Mucosa of rectum (tissue), 2 donors: ENCODE measurements around the gene CLEC16A.

Experiments used
- H3K27ac ChIP-seq, 2 donors: one replicate each; pipeline ENCODE4 v1.7.0; 2013; ENCODE audit warnings: inconsistent platforms in 2 of 2, low read depth in 2 of 2, low read length in 2 of 2
- H3K27me3 ChIP-seq, 2 donors: one replicate each; pipeline ENCODE4 v1.7.0; 2013; ENCODE audit warnings: low read length in 2 of 2; ENCODE audit not compliant: control insufficient read depth in 2 of 2, insufficient read depth in 2 of 2
- H3K36me3 ChIP-seq, 2 donors: one replicate each; pipeline ENCODE4 v1.7.0; 2013; ENCODE audit warnings: low read length in 2 of 2; ENCODE audit not compliant: control insufficient read depth in 2 of 2, insufficient read depth in 2 of 2
- H3K4me1 ChIP-seq, 2 donors: one replicate each; pipeline ENCODE4 v1.7.0; 2013; ENCODE audit warnings: low read length in 2 of 2, mild to moderate bottlenecking in 1 of 2; ENCODE audit not compliant: control insufficient read depth in 2 of 2, insufficient read depth in 2 of 2
- H3K4me3 ChIP-seq, 2 donors: one replicate each; pipeline ENCODE4 v1.7.0; 2013; ENCODE audit warnings: low read length in 2 of 2
- H3K9ac ChIP-seq, 2 donors: one replicate each; pipeline ENCODE4 v1.7.0; 2013; ENCODE audit warnings: low read length in 2 of 2, low read depth in 1 of 2, mild to moderate bottlenecking in 1 of 2
- H3K9me3 ChIP-seq, 2 donors: one replicate each; pipeline ENCODE4 v1.7.0; 2013; ENCODE audit warnings: low read length in 2 of 2; ENCODE audit not compliant: control insufficient read depth in 2 of 2
- donor health status: healthy.
- donor health status: Normal muscosa, but diverticular disease.

CLEC16A gene, protein sequence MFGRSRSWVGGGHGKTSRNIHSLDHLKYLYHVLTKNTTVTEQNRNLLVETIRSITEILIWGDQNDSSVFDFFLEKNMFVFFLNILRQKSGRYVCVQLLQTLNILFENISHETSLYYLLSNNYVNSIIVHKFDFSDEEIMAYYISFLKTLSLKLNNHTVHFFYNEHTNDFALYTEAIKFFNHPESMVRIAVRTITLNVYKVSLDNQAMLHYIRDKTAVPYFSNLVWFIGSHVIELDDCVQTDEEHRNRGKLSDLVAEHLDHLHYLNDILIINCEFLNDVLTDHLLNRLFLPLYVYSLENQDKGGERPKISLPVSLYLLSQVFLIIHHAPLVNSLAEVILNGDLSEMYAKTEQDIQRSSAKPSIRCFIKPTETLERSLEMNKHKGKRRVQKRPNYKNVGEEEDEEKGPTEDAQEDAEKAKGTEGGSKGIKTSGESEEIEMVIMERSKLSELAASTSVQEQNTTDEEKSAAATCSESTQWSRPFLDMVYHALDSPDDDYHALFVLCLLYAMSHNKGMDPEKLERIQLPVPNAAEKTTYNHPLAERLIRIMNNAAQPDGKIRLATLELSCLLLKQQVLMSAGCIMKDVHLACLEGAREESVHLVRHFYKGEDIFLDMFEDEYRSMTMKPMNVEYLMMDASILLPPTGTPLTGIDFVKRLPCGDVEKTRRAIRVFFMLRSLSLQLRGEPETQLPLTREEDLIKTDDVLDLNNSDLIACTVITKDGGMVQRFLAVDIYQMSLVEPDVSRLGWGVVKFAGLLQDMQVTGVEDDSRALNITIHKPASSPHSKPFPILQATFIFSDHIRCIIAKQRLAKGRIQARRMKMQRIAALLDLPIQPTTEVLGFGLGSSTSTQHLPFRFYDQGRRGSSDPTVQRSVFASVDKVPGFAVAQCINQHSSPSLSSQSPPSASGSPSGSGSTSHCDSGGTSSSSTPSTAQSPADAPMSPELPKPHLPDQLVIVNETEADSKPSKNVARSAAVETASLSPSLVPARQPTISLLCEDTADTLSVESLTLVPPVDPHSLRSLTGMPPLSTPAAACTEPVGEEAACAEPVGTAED

DNA sequence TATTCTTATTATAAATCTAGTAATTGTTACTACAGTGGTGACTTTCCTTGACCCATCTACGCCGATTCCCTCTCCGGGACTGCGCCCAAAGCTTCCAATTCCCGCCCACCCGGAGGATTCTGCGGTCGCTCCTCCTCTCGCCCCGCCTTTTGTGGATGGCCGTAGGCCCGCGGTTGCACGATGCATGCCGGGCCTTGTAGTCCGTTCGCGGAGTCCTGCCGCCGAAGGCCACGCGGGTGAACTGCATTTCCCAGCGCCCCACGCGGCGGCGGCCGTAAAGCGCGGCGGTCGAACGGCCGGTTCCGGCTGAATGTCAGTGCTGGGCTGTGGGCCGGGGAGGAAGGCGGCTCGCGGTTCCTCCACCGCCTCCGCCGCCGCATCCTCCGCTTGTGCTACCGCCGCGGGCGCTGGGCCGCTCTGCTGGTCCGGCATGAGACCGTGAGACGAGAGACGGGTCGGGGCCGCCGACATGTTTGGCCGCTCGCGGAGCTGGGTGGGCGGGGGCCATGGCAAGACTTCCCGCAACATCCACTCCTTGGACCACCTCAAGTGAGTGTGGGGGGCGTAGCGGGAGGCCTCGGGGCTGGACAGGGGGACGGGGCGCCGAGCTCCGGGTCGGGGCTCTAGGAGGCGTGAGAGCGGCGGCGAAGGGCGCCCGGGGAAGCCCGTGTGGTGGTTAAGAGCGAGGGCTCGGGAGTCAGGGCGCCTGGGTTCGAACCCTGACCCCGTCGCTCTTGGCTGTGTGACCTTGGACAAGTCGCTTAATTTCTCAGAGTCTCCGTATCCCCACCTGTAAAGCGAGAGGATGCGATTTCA lies at the start of gene CLEC16A:
Gene CLEC16A (plus strand): TSS at position 316 of the 816 bp plus-strand sequence. CDS start 154 bp downstream, at position 470.
- Histone ChIP-seq H3K27me3 (no peaks in the 10 kb centered on the region), H3K9me3 (no peaks in the 10 kb centered on the region), H3K36me3 (no peaks in the 10 kb centered on the region), H3K4me1 (peaks cover 34 to 39% of the 10 kb centered on the region in 2 donors), H3K27ac (peak within 1 kb of the TSS; percentile 67 to 74), H3K9ac (peak within 1 kb of the TSS; percentile 76 to 84), H3K4me3 (peak within 1 kb of the TSS; percentile 86 to 88)

DNA sequence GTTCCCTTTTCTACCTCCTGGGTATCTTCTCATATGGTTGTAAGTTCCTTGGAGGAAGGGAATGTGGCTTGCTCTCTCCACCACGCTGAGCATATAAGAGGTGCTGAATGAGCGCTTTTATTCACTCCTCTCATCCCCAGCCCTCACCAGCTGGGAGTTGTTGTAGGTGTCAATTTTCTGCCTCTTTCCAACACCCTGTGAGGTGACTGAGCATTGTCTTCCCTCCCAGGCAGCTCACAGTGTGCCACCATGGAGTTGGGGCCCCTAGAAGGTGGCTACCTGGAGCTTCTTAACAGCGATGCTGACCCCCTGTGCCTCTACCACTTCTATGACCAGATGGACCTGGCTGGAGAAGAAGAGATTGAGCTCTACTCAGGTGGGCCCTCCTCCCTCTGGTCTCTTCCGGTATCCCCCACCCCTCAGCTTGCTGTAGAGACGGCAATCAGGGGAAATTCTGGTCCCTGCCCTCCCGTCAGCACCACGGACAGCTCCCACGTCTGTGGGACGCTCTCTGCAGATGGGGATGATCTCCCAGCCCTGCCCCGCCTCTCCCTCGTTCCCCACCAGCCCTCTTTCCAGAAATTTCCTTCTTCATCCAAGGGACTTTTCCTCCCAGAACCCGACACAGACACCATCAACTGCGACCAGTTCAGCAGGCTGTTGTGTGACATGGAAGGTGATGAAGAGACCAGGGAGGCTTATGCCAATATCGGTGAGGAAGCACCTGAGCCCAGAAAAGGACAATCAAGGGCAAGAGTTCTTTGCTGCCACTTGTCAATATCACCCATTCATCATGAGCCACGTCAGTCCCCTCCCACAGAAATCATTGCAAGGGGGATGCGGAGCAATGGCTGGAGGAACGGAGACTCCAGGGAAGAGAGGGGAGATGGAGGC lies 49.1 kb upstream of the CLEC16A start:
- Histone ChIP-seq H3K4me1 (no peaks in the 10 kb centered on the region), H3K27me3 (peaks cover 0 to 2% of the 10 kb centered on the region in 2 donors), H3K36me3 (peaks cover 0 to 8% of the 10 kb centered on the region in 2 donors), H3K4me3 (no peak overlapping the region), H3K27ac (peak overlapping the region in 1 of 2 donors; percentile 43), H3K9ac (no peak overlapping the region), H3K9me3 (no peaks in the 10 kb centered on the region)

DNA sequence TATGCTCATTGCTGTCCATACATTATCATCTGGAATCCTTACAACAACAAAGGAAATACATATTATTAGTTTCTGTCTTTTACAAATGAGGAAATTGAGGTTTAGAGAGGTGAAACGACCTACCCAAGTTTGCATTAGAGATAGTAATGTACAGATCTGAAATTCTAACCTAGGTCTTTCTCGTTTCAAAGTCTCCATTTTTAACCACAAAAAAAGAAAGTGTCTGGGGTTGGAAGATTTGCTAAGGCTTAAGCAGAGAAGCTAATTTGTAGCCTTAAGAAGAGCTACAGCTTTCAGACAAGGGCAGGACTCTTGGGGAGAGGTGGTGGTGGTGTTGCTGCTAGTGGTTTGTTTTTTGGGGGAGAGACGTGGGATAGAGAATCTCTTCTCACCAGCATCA lies 48.2 kb upstream of the CLEC16A start:
- Histone ChIP-seq H3K27me3 (peaks cover 0 to 2% of the 10 kb centered on the region in 2 donors), H3K4me1 (no peaks in the 10 kb centered on the region), H3K4me3 (no peak overlapping the region), H3K27ac (no peak overlapping the region), H3K9me3 (no peaks in the 10 kb centered on the region), H3K9ac (no peak overlapping the region), H3K36me3 (peaks cover 0 to 8% of the 10 kb centered on the region in 2 donors)

DNA sequence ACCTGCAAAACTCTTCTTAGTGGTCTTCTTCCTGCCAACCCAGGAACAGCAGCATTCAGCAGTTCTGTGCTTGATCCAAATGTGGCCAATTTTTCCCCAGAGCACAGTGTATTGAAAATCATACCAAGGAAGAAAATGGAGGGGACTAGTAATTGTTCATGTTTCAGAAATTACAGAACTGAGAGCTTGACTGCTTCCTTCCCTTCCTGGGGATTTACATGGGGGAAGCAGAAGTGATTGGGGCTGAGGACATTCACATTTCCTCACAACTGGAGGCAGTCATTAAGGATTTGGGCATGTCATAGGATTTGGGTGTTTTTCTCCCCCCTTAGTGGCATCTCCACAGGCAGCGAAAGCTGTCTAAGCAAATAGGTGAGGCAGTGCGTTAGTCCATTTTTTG lies 47.6 kb upstream of the CLEC16A start:
- no peaks in the 10 kb centered on the region for H3K4me1 ChIP-seq
- H3K36me3 ChIP-seq, result peaks cover 0 to 8% of the 10 kb centered on the region in 2 donors
- H3K4me3 ChIP-seq, result no peak overlapping the region
- H3K9me3 ChIP-seq, result no peaks in the 10 kb centered on the region
- H3K9ac ChIP-seq, result no peak overlapping the region
- H3K27me3 ChIP-seq, result peaks cover 0 to 2% of the 10 kb centered on the region in 2 donors
- peak overlapping the region in 1 of 2 donors; percentile 32 for H3K27ac ChIP-seq

DNA sequence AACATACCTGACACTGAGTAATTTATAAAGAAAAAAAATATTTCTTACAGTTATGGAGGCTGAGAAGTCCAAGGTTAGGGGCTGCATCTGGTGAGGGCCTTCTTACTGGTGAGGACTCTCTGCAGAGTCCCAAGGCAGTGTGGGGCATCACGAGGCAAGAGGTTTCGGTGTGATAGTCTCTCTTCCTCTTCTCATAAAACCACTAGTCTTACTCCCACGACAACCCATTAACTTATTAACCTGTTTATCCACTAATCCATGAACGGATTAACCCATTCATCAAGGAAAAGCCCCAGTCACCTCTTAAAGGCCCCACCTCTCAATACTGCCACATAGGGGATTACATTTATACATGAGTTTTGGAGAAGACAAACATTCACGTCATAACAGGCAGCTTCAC lies 47.2 kb upstream of the CLEC16A start:
- Histone ChIP-seq H3K9me3 (no peaks in the 10 kb centered on the region), H3K9ac (no peak overlapping the region), H3K27ac (peak overlapping the region in 1 of 2 donors; percentile 32), H3K36me3 (peaks cover 0 to 8% of the 10 kb centered on the region in 2 donors), H3K4me1 (no peaks in the 10 kb centered on the region), H3K27me3 (peaks cover 0 to 2% of the 10 kb centered on the region in 2 donors), H3K4me3 (no peak overlapping the region)

DNA sequence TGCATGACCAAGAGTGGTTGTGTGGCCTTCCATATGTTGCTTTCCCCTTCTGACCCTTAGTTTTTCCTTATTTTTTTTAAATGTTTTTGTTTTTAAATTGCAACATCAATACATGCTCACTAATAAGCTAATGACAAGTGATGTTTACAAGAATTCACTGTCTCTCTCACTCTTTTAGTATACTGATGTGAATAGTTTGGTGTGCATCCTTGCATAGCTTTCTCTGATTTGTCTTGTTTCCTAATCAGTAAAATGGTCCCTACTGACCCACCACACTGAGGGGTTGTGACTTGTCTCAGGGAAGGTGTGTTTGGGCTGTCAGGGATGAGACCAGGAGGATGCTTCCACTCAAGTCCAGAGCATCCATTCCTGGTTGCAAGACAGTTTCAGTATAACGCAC lies 41.4 kb upstream of the CLEC16A start:
- Histone ChIP-seq H3K27ac (no peak overlapping the region), H3K9ac (no peak overlapping the region), H3K36me3 (peaks cover 0 to 11% of the 10 kb centered on the region in 2 donors), H3K9me3 (no peaks in the 10 kb centered on the region), H3K27me3 (no peaks in the 10 kb centered on the region), H3K4me3 (no peak overlapping the region), H3K4me1 (no peaks in the 10 kb centered on the region)

DNA sequence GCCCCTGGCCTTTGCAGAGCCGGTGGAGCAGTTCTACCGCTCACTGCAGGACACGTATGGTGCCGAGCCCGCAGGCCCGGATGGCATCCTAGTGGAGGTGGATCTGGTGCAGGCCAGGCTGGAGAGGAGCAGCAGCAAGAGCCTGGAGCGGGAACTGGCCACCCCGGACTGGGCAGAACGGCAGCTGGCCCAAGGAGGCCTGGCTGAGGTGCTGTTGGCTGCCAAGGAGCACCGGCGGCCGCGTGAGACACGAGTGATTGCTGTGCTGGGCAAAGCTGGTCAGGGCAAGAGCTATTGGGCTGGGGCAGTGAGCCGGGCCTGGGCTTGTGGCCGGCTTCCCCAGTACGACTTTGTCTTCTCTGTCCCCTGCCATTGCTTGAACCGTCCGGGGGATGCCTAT lies 37.9 kb upstream of the CLEC16A start:
- H3K9me3 ChIP-seq, result no peaks in the 10 kb centered on the region
- no peak overlapping the region for H3K9ac ChIP-seq
- H3K4me1 ChIP-seq, result no peaks in the 10 kb centered on the region
- no peak overlapping the region for H3K4me3 ChIP-seq
- H3K27ac ChIP-seq, result no peak overlapping the region
- H3K27me3 ChIP-seq, result no peaks in the 10 kb centered on the region
- peaks cover 0 to 7% of the 10 kb centered on the region in 2 donors for H3K36me3 ChIP-seq

DNA sequence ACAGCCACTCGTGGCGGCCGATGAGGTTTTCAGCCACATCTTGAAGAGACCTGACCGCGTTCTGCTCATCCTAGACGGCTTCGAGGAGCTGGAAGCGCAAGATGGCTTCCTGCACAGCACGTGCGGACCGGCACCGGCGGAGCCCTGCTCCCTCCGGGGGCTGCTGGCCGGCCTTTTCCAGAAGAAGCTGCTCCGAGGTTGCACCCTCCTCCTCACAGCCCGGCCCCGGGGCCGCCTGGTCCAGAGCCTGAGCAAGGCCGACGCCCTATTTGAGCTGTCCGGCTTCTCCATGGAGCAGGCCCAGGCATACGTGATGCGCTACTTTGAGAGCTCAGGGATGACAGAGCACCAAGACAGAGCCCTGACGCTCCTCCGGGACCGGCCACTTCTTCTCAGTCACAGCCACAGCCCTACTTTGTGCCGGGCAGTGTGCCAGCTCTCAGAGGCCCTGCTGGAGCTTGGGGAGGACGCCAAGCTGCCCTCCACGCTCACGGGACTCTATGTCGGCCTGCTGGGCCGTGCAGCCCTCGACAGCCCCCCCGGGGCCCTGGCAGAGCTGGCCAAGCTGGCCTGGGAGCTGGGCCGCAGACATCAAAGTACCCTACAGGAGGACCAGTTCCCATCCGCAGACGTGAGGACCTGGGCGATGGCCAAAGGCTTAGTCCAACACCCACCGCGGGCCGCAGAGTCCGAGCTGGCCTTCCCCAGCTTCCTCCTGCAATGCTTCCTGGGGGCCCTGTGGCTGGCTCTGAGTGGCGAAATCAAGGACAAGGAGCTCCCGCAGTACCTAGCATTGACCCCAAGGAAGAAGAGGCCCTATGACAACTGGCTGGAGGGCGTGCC lies 37.2 kb upstream of the CLEC16A start:
- no peaks in the 10 kb centered on the region for H3K4me1 ChIP-seq
- H3K27ac ChIP-seq, result no peak overlapping the region
- no peak overlapping the region for H3K4me3 ChIP-seq
- H3K36me3 ChIP-seq, result peaks cover 0 to 7% of the 10 kb centered on the region in 2 donors
- no peaks in the 10 kb centered on the region for H3K27me3 ChIP-seq
- H3K9ac ChIP-seq, result no peak overlapping the region
- H3K9me3 ChIP-seq, result no peaks in the 10 kb centered on the region
